Ureter (tissue), 1 donor: Measurements from ENCODE around the gene DDOST. TPM values are rescaled to one million over a fixed set of nuclear protein-coding genes. Genes with fewer than 3 reads are reported as not detected.
"Not testable (repeated sequence)": the region's sequence is repeated elsewhere in the genome, so short reads cannot be mapped to it uniquely, and the experiment has no call there.

ENCODE experiments used
- DNase-seq: peaks from one replicate; pipeline ENCODE4 v3.0.0-alpha.2; 2020; ENCODE audit warnings: low spot score
- total RNA-seq: library from RNA; stranded (reverse); gene quantifications from one replicate; pipeline ENCODE4 v1.2.4, GENCODE V29; 2023
- donor health status: DM: yes; HTN: yes; CAD: no.

Gene DDOST
- total RNA-seq, 1 donor from 2014 or later = 163 TPM

GRCh38 chr1:20625176-20626097, 35.7 kb downstream of the DDOST start:
- DNase-seq = no peak

GRCh38 chr1:20624709-20625108, 36.5 kb downstream of the DDOST start:
- no peak for DNase-seq

- no peak for DNase-seq
These were observed 40.2 kb downstream of the DDOST start for GRCh38 chr1:20621012-20621411.

GRCh38 chr1:20619999-20620398, 41.2 kb downstream of the DDOST start:
- no peak for DNase-seq

GRCh38 chr1:20618550-20618949, 42.6 kb downstream of the DDOST start:
- DNase-seq = no peak

GRCh38 chr1:20616847-20617487, 44.2 kb downstream of the DDOST start:
- DNase-seq = no peak

- no peak for DNase-seq
These were observed 45.0 kb downstream of the DDOST start for GRCh38 chr1:20615946-20616846.

GRCh38 chr1:20614131-20614579, 47.0 kb downstream of the DDOST start:
- no peak for DNase-seq

GRCh38 chr1:20612221-20612746, 48.9 kb downstream of the DDOST start:
- DNase-seq = no peak

GRCh38 chr1:20611652-20612051, 49.5 kb downstream of the DDOST start:
- no peak for DNase-seq

- DNase-seq = no peak
These were observed 50.2 kb downstream of the DDOST start for GRCh38 chr1:20610970-20611369.

- DNase-seq = no peak
These were observed 51.6 kb downstream of the DDOST start for GRCh38 chr1:20609541-20609940.

- DNase-seq = not testable (repeated sequence)
These were observed 54.2 kb downstream of the DDOST start for GRCh38 chr1:20606801-20607570.

GRCh38 chr1:20604678-20605077, 56.5 kb downstream of the DDOST start:
- no peak for DNase-seq

- no peak for DNase-seq
These were observed 57.4 kb downstream of the DDOST start for GRCh38 chr1:20603504-20604464.

GRCh38 chr1:20602851-20603450, 58.2 kb downstream of the DDOST start:
- no peak for DNase-seq
